A549 treated with Hydrocortisone at 1 μM for 4 hours (cell line): ENCODE results near the gene EIF4B. TPM values are rescaled to one million over a fixed set of nuclear protein-coding genes. Genes with fewer than 3 reads are reported as not detected.

Source experiments
- total RNA-seq: library from RNA; stranded (reverse); fragments of 200-300 nt; extraction: Qiagen RNA extraction; gene quantifications from 5 replicates; pipeline ENCODE4 v1.2.3, GENCODE V29; 2022

The EIF4B gene, protein sequence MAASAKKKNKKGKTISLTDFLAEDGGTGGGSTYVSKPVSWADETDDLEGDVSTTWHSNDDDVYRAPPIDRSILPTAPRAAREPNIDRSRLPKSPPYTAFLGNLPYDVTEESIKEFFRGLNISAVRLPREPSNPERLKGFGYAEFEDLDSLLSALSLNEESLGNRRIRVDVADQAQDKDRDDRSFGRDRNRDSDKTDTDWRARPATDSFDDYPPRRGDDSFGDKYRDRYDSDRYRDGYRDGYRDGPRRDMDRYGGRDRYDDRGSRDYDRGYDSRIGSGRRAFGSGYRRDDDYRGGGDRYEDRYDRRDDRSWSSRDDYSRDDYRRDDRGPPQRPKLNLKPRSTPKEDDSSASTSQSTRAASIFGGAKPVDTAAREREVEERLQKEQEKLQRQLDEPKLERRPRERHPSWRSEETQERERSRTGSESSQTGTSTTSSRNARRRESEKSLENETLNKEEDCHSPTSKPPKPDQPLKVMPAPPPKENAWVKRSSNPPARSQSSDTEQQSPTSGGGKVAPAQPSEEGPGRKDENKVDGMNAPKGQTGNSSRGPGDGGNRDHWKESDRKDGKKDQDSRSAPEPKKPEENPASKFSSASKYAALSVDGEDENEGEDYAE
- total RNA-seq, result 222 to 466 TPM (median 261 TPM) in 5 replicates

GRCh38 chr12:53005986-53006809, at the start of gene EIF4B:
Gene EIF4B, plus strand, starts transcription at chr12:53006456. Its CDS starts 28 bp downstream, at chr12:53006484.

GRCh38 chr12:53049571-53050318, 43.5 kb downstream of the EIF4B start, which contains the start of gene TNS2:
Gene TNS2, plus strand, starts transcription at chr12:53050065. Its CDS starts 121 bp downstream, at chr12:53050186.

GRCh38 chr12:53079226-53080117, 73.2 kb downstream of the EIF4B start, which contains the start of gene SPRYD3:
Gene SPRYD3, minus strand, starts transcription at chr12:53079390. Its CDS starts 57 bp downstream, at chr12:53079333.

Other genes starting within 250 kb of the EIF4B start
- gene KRT76, start 229.1 kb upstream of the EIF4B start, total RNA-seq, result not detected in 5 replicates
- 0.03 to 0.13 TPM in 2 of 5 replicates, not detected in the others for gene KRT3, start 210.3 kb upstream of the EIF4B start, total RNA-seq
- gene KRT4, start 192.3 kb upstream of the EIF4B start, total RNA-seq, result 2.6 to 3.6 TPM (median 3.0 TPM) in 5 replicates
- 0.08 TPM in 1 of 5 replicates, not detected in the others for gene KRT79, start 172.1 kb upstream of the EIF4B start, total RNA-seq
- 0.07 to 0.45 TPM (median 0.25 TPM) in 4 of 5 replicates, not detected in the other for gene KRT78, start 157.5 kb upstream of the EIF4B start, total RNA-seq
- gene KRT8, start 101.4 kb upstream of the EIF4B start, total RNA-seq, result 4,606 to 5,335 TPM (median 5,083 TPM) in 5 replicates
- 3,169 to 3,568 TPM (median 3,500 TPM) in 5 replicates for gene KRT18, start 57.3 kb upstream of the EIF4B start, total RNA-seq
- gene TNS2, start 43.6 kb downstream of the EIF4B start, total RNA-seq, result 45.0 to 60.3 TPM (median 57.6 TPM) in 5 replicates
- 35.8 to 38.8 TPM (median 36.8 TPM) in 5 replicates for gene SPRYD3, start 72.9 kb downstream of the EIF4B start, total RNA-seq
- gene IGFBP6, start 91.2 kb downstream of the EIF4B start, total RNA-seq, result 148 to 249 TPM (median 240 TPM) in 5 replicates
- 0.10 to 0.37 TPM (median 0.26 TPM) in 5 replicates for gene SOAT2, start 97.0 kb downstream of the EIF4B start, total RNA-seq
- 14.4 to 17.3 TPM (median 16.5 TPM) in 5 replicates for gene ZNF740, start 174.3 kb downstream of the EIF4B start, total RNA-seq
- 5.8 to 7.2 TPM (median 6.5 TPM) in 5 replicates for gene CSAD, start 174.5 kb downstream of the EIF4B start, total RNA-seq
- 0.22 to 0.63 TPM (median 0.54 TPM) in 5 replicates for gene ITGB7, start 200.8 kb downstream of the EIF4B start, total RNA-seq
- 21.3 to 25.1 TPM (median 24.2 TPM) in 5 replicates for gene RARG, start 225.8 kb downstream of the EIF4B start, total RNA-seq